ENCODE results near the gene UTRN.

GRCh38 chr6:144326393-144326792, 41.3 kb downstream of the UTRN start:
- TF ChIP-seq AFF4 (CRISPR knock-in tag; IDR thresholded peaks at IDR 0.05; ENCODE audit: borderline replicate concordance) (no peak), KAT7 (CRISPR knock-in tag; IDR thresholded peaks at IDR 0.05; ENCODE audit: borderline replicate concordance) (no peak), ZMAT4 (CRISPR knock-in tag; IDR thresholded peaks at IDR 0.05) (no peak), CTCF (IDR thresholded peaks at IDR 0.05) (no peak), USF2 (CRISPR knock-in tag; IDR thresholded peaks at IDR 0.05) (no peak), JUN (CRISPR knock-in tag; IDR thresholded peaks at IDR 0.05) (no peak), E2F4 (CRISPR knock-in tag; IDR thresholded peaks at IDR 0.05; ENCODE audit: borderline replicate concordance, low read depth) (no peak), MAX (CRISPR knock-in tag; IDR thresholded peaks at IDR 0.05) (no peak), NR3C1 (CRISPR knock-in tag; conservative IDR thresholded peaks at IDR 0.05; ENCODE audit: low read depth) (no peak), FOXK1 (CRISPR knock-in tag; IDR thresholded peaks at IDR 0.05) (no peak), NR2C2 (CRISPR knock-in tag; IDR thresholded peaks at IDR 0.05) (no peak), HMGXB4 (CRISPR knock-in tag; IDR thresholded peaks at IDR 0.05) (no peak), USF1 (CRISPR knock-in tag; IDR thresholded peaks at IDR 0.05) (no peak), ATF1 (CRISPR knock-in tag; IDR thresholded peaks at IDR 0.05) (no peak)

Measured in WTC11 (cell line).